ENCODE data around the gene PARP8. TPM values are rescaled to one million over a fixed set of nuclear protein-coding genes. Genes with fewer than 3 reads are reported as not detected.
A peak's percentile ranks its signal among the peaks of the same experiment; 100 is the strongest.

PARP8 gene
- total and polyA plus RNA-seq, 4 donors = 11.6 to 59.4 (median 25.3) TPM

- ATAC-seq (ENCODE audit: insufficient read depth, low FRiP score) = no peak
- Histone ChIP-seq H3K9me3 (ENCODE audit: control insufficient read depth in 4 of 4, insufficient read depth in 3 of 4, low read length in 3 of 4) (no peaks in the 10 kb centered on the region), H3K27me3 (ENCODE audit: control insufficient read depth in 3 of 3, insufficient read depth in 3 of 3, low read length in 2 of 3) (no peaks in the 10 kb centered on the region), H3K4me1 (ENCODE audit: control insufficient read depth in 5 of 5, insufficient read depth in 5 of 5, low read length in 5 of 5) (no peaks in the 10 kb centered on the region), H3K27ac (ENCODE audit: low read depth in 1 of 2, low read length in 1 of 2) (no peak overlapping the region), H3K9ac (ENCODE audit: insufficient read depth in 1 of 2, low read length in 2 of 2) (no peak overlapping the region), H3K36me3 (ENCODE audit: control insufficient read depth in 4 of 4, insufficient read depth in 4 of 4, low read length in 4 of 4) (peaks cover 0 to 9% (median 8%) of the 10 kb centered on the region in 4 donors), H3K4me3 (no peak overlapping the region)
- DNase-seq = no peak
- TF ChIP-seq CTCF (IDR thresholded peaks at IDR 0.05; ENCODE audit: control extremely low read depth, extremely low read depth) = no peak
Measured at GRCh38 chr5:50786073-50786472, 119.6 kb downstream of the PARP8 start.

DNA sequence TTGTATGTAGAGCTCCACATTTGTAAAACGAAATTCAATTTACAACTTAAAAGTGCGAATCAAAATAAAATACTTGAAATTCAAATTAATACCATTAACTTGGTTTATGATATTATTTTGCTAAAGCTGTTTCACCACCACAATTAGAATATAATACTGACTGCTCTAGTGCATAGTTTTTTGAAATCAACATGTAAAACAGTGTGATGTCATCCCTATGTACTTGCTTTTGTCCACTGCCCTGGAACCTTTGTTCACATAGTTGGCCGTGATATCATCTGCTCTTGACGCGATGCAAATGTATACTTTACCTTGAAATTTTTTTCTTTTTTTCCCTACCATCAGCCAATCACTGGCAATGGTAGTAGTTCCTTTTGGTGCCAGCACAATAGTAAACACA lies 125.4 kb downstream of the PARP8 start:
- H3K4me3 ChIP-seq = no peak overlapping the region
- 97 to 99% methylated on average over 5 of the region's 5 CpGs for WGBS, 2 donors
- ATAC-seq (ENCODE audit: insufficient read depth, low FRiP score) = no peak
- no peak overlapping the region for H3K27ac ChIP-seq (ENCODE audit: low read depth in 1 of 2, low read length in 1 of 2)
- TF ChIP-seq CTCF (IDR thresholded peaks at IDR 0.05; ENCODE audit: control extremely low read depth, extremely low read depth) = no peak
- no peak overlapping the region for H3K9ac ChIP-seq (ENCODE audit: insufficient read depth in 1 of 2, low read length in 2 of 2)
- H3K27me3 ChIP-seq (ENCODE audit: control insufficient read depth in 3 of 3, insufficient read depth in 3 of 3, low read length in 2 of 3) = no peaks in the 10 kb centered on the region
- no peak for DNase-seq
- peaks cover 0 to 15% (median 9%) of the 10 kb centered on the region in 4 donors for H3K36me3 ChIP-seq (ENCODE audit: control insufficient read depth in 4 of 4, insufficient read depth in 4 of 4, low read length in 4 of 4)
- no peaks in the 10 kb centered on the region for H3K4me1 ChIP-seq (ENCODE audit: control insufficient read depth in 5 of 5, insufficient read depth in 5 of 5, low read length in 5 of 5)
- H3K9me3 ChIP-seq (ENCODE audit: control insufficient read depth in 4 of 4, insufficient read depth in 3 of 4, low read length in 3 of 4) = no peaks in the 10 kb centered on the region

DNA sequence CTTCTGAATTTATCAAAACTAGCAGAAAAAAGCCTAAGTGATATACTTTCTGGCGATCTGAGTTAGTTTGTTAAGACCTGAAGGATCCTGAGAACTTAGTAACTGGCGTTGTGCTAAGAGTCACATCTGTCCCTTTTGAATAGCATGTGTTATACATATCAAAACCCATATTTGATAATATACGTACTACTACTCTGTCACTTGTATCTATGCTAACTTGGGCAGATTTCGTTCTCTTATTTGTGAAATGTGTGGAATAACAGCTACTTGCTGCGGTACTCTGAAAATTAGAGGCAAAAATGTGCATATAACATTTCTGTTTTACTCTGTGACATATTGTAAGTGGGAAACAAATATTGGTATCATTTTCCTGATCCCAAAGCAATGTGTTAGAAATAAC lies 126.4 kb downstream of the PARP8 start:
- Histone ChIP-seq H3K27ac (ENCODE audit: low read depth in 1 of 2, low read length in 1 of 2) (no peak overlapping the region), H3K36me3 (ENCODE audit: control insufficient read depth in 4 of 4, insufficient read depth in 4 of 4, low read length in 4 of 4) (peaks cover 0 to 15% (median 8%) of the 10 kb centered on the region in 4 donors), H3K4me1 (ENCODE audit: control insufficient read depth in 5 of 5, insufficient read depth in 5 of 5, low read length in 5 of 5) (no peaks in the 10 kb centered on the region), H3K9me3 (ENCODE audit: control insufficient read depth in 4 of 4, insufficient read depth in 3 of 4, low read length in 3 of 4) (no peaks in the 10 kb centered on the region), H3K9ac (ENCODE audit: insufficient read depth in 1 of 2, low read length in 2 of 2) (no peak overlapping the region), H3K4me3 (no peak overlapping the region), H3K27me3 (ENCODE audit: control insufficient read depth in 3 of 3, insufficient read depth in 3 of 3, low read length in 2 of 3) (no peaks in the 10 kb centered on the region)
- DNase-seq = no peak
- no peak for ATAC-seq (ENCODE audit: insufficient read depth, low FRiP score)
- no peak for TF ChIP-seq CTCF (IDR thresholded peaks at IDR 0.05; ENCODE audit: control extremely low read depth, extremely low read depth)
- 97 to 98% methylated on average over 5 of the region's 5 CpGs for WGBS, 2 donors

DNA sequence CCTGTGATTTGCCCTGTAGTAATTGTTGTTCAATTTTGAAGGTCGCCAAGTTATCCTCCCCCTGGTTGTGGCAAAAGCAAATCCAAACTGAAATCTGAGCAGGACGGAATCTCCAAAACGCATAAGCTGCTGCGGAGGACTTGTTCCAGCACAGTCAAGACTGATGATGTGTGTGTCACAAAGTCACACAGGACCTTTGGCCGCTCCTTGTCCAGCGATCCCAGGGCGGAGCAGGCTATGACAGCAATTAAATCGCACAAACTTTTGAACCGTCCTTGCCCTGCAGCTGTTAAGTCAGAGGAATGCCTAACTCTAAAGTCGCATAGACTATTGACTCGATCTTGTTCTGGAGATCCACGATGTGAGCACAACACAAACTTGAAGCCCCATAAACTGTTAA lies 128.4 kb downstream of the PARP8 start:
- no peak for TF ChIP-seq CTCF (IDR thresholded peaks at IDR 0.05; ENCODE audit: control extremely low read depth, extremely low read depth)
- DNase-seq (peak in 1 of 3 donors; percentile 17), ATAC-seq (ENCODE audit: insufficient read depth, low FRiP score) (no peak)
- H3K4me1 ChIP-seq (ENCODE audit: control insufficient read depth in 5 of 5, insufficient read depth in 5 of 5, low read length in 5 of 5) = no peaks in the 10 kb centered on the region
- H3K36me3 ChIP-seq (ENCODE audit: control insufficient read depth in 4 of 4, insufficient read depth in 4 of 4, low read length in 4 of 4) = peaks cover 0 to 15% (median 6%) of the 10 kb centered on the region in 4 donors
- no peak overlapping the region for H3K27ac ChIP-seq (ENCODE audit: low read depth in 1 of 2, low read length in 1 of 2)
- 89 to 96% methylated on average over 12 of the region's 12 CpGs for WGBS, 2 donors
- H3K9me3 ChIP-seq (ENCODE audit: control insufficient read depth in 4 of 4, insufficient read depth in 3 of 4, low read length in 3 of 4) = no peaks in the 10 kb centered on the region
- H3K4me3 ChIP-seq = no peak overlapping the region
- no peak overlapping the region for H3K9ac ChIP-seq (ENCODE audit: insufficient read depth in 1 of 2, low read length in 2 of 2)
- no peaks in the 10 kb centered on the region for H3K27me3 ChIP-seq (ENCODE audit: control insufficient read depth in 3 of 3, insufficient read depth in 3 of 3, low read length in 2 of 3)
